ENCODE results near the gene TMEM42. TPM values are rescaled to one million over a fixed set of nuclear protein-coding genes. Genes with fewer than 3 reads are reported as not detected.

TMEM42 gene
- total RNA-seq, 1 experiment from 2014 or later, result 12.7 TPM

- Histone ChIP-seq H3K4me3 (ENCODE audit: low read depth in 2 of 2, low read length in 2 of 2) (no peak overlapping the region), H3K27me3 (ENCODE audit: control insufficient read depth, insufficient read depth, low read length) (no peaks in the 10 kb centered on the region), H3K36me3 (ENCODE audit: control insufficient read depth, insufficient read depth, low read length) (no peaks in the 10 kb centered on the region), H3K9me3 (ENCODE audit: control insufficient read depth, insufficient read depth, low read depth, low read length) (no peaks in the 10 kb centered on the region), H3K4me1 (ENCODE audit: control insufficient read depth, insufficient read depth, low read length) (peaks cover 8% of the 10 kb centered on the region; the same call in 1 of the 2 replicates), H3K27ac (ENCODE audit: low read length) (peak overlapping the region; percentile 49; the same call in 1 of the 2 replicates)
- ChIA-PET POLR2A (no interaction called here), CTCF (no interaction called here)
- ATAC-seq (peak; percentile 41), DNase-seq (ENCODE audit: low read depth, low spot score) (peak; percentile 65)
- BruUV-seq (replicated peaks), result no TSS peak
- in situ Hi-C loops (cut with HindIII; ENCODE audit: low pct_unique_long_range_greater_than_20kb, low sequenced_read_pairs) (no loop called here), intact Hi-C loops (cut with micrococcal nuclease; ENCODE audit: unreplicated experiment) (no loop called here)
- TF ChIP-seq SIN3A (IDR thresholded peaks at IDR 0.05; ENCODE audit: borderline replicate concordance, insufficient read depth, low read depth, low read length) (no peak), REST (IDR thresholded peaks at IDR 0.05; ENCODE audit: insufficient read depth in 1 of 2, low read depth in 2 of 2, low read length in 1 of 2) (no peak), TCF7L2 (IDR thresholded peaks at IDR 0.05; ENCODE audit: low read depth, low read length) (no peak), POLR2AphosphoS5 (IDR thresholded peaks at IDR 0.05; ENCODE audit: low read depth, low read length) (no peak), CTCF (IDR thresholded peaks at IDR 0.05) (no peak)
Measured at GRCh38 chr3:44883999-44884431, 22.3 kb downstream of the TMEM42 start.

- in situ Hi-C loops (cut with HindIII; ENCODE audit: low pct_unique_long_range_greater_than_20kb, low sequenced_read_pairs) (no loop called here), intact Hi-C loops (cut with micrococcal nuclease; ENCODE audit: unreplicated experiment) (no loop called here)
- no peak overlapping the region for H3K4me3 ChIP-seq (ENCODE audit: low read depth in 2 of 2, low read length in 2 of 2)
- peak; percentile 86 for DNase-seq (ENCODE audit: low read depth, low spot score)
- no peak for TF ChIP-seq POLR2AphosphoS5 (IDR thresholded peaks at IDR 0.05; ENCODE audit: low read depth, low read length)
- TF ChIP-seq SIN3A (IDR thresholded peaks at IDR 0.05; ENCODE audit: borderline replicate concordance, insufficient read depth, low read depth, low read length), result no peak
- TF ChIP-seq CTCF (IDR thresholded peaks at IDR 0.05), result no peak
- TF ChIP-seq TCF7L2 (IDR thresholded peaks at IDR 0.05; ENCODE audit: low read depth, low read length), result no peak
- TF ChIP-seq REST (IDR thresholded peaks at IDR 0.05; ENCODE audit: insufficient read depth in 1 of 2, low read depth in 2 of 2, low read length in 1 of 2), result no peak
- CTCF ChIA-PET, result no interaction called here
- H3K36me3 ChIP-seq (ENCODE audit: control insufficient read depth, insufficient read depth, low read length), result no peaks in the 10 kb centered on the region
- peak; percentile 89 for ATAC-seq
- no peaks in the 10 kb centered on the region for H3K27me3 ChIP-seq (ENCODE audit: control insufficient read depth, insufficient read depth, low read length)
- H3K9me3 ChIP-seq (ENCODE audit: control insufficient read depth, insufficient read depth, low read depth, low read length), result no peaks in the 10 kb centered on the region
- H3K4me1 ChIP-seq (ENCODE audit: control insufficient read depth, insufficient read depth, low read length), result peaks cover 8% of the 10 kb centered on the region; the same call in 1 of the 2 replicates
- peak overlapping the region; percentile 49; the same call in 1 of the 2 replicates for H3K27ac ChIP-seq (ENCODE audit: low read length)
- no TSS peak for BruUV-seq (replicated peaks)
- POLR2A ChIA-PET, result no interaction called here
Measured at GRCh38 chr3:44885618-44886017, 23.9 kb downstream of the TMEM42 start.
